Activated T-helper 1 cell treated with anti-CD3 and anti-CD28 coated beads, Interleukin-12 subunit alpha, Interleukin-12 subunit beta, Interleukin-2, Interleukin-4 antibody, amounts not matched to agents 30 ng/mL and 10 ng/mL and 1 ng/mL, durations not matched to agents 14 hours and 24 hours and 36 hours (primary cell): ENCODE measurements around the gene MTHFD1. TPM values are rescaled to one million over a fixed set of nuclear protein-coding genes. Genes with fewer than 3 reads are reported as not detected.
A peak's percentile ranks its signal among the peaks of the same experiment; 100 is the strongest.
"Not testable (repeated sequence)": the region's sequence is repeated elsewhere in the genome, so short reads cannot be mapped to it uniquely, and the experiment has no call there.

Experiments used
- DNase-seq: peaks from one replicate; pipeline ENCODE4 v3.0.0; 2021; ENCODE audit warnings: low spot score
- H3K27ac Mint-ChIP-seq: one replicate; pipeline ENCODE4 v1.8.0; 2021; ENCODE audit warnings: mild to moderate bottlenecking, mixed read lengths
- H3K27me3 Mint-ChIP-seq: one replicate; pipeline ENCODE4 v1.8.0; 2022; ENCODE audit warnings: mild to moderate bottlenecking, moderate library complexity, mixed read lengths; ENCODE audit not compliant: insufficient read depth
- H3K36me3 Mint-ChIP-seq: one replicate; pipeline ENCODE4 v1.8.0; 2021; ENCODE audit warnings: low read depth, mixed read lengths
- H3K4me1 Mint-ChIP-seq: one replicate; pipeline ENCODE4 v1.8.0; 2021; ENCODE audit warnings: low read depth, mixed read lengths
- H3K4me3 Mint-ChIP-seq: one replicate; pipeline ENCODE4 v1.8.0; 2021; ENCODE audit warnings: mild to moderate bottlenecking, moderate library complexity, mixed read lengths
- H3K9me3 Mint-ChIP-seq: one replicate; pipeline ENCODE4 v1.8.0; 2021; ENCODE audit warnings: mixed read lengths
- intact Hi-C: fragments of 100-400 bp; cut with micrococcal nuclease; formaldehyde crosslinking; loops from one replicate; pipeline ENCODE4 v1.15.1; 2024
- total RNA-seq: library from RNA; stranded (reverse); gene quantifications from 2 replicates; pipeline ENCODE4 v1.2.3, GENCODE V29; 2022

MTHFD1 gene
- total RNA-seq, 1 donor from 2014 or later, result 244 TPM

DNA sequence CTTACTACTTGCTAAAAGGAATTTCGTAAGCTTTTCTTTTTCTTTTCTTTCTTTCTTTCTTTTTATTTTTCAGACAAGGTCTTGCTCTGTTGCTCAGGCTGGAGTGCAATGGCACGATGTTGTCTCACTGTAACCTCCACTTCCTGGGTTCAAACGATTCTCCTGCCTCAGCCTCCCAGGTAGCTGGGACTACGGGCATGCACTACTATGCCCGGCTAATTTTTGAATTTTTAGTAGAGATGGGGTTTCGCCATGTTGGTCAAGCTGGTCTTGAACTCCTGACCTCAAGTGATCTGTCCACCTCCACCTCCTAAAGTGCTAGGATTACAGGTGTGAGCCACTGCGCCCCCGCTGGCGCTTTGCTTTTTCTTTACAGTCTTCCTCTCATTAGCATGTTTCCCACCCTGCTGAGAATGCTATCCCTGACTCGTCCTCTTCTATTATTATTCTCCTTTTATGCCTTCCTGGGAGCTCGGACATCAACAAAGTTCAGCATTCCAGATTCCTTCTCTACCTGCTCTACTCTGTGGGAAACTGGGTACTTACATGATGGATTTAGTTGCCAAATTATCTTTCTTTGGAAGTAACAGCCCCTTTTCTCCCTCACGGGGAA, 3.1 kb downstream of the MTHFD1 start:
- H3K36me3 Mint-ChIP-seq, result peaks cover 38% of the 10 kb centered on the region
- no peaks in the 10 kb centered on the region for H3K27me3 Mint-ChIP-seq
- intact Hi-C loops, result no loop called here
- H3K4me3 Mint-ChIP-seq, result peak overlapping the region; percentile 58
- no peak for DNase-seq
- peaks cover 57% of the 10 kb centered on the region for H3K4me1 Mint-ChIP-seq
- no peak overlapping the region for H3K27ac Mint-ChIP-seq
- H3K9me3 Mint-ChIP-seq, result no peaks in the 10 kb centered on the region

DNA sequence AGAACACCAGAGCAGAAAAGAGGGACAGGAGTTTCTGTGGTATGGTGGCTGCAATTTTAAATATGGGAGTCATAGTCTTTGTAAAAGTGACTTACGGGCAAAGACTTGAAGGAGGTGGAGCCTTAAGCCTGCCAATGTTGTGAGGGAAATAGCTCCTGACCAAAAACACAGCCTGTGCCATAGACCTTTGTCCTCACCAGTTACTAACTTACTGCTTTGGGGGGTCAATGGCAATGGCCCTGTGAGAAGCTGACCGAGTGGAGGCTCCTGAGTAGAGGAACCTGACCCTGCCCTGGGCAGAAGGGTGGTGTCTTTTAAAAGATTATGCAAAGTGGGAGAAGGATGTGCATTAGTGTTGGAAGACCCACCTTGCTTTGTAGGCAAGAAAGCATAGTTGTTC, 3.8 kb downstream of the MTHFD1 start:
- Mint-ChIP-seq H3K4me3 (no peak overlapping the region), H3K27me3 (no peaks in the 10 kb centered on the region), H3K4me1 (peaks cover 57% of the 10 kb centered on the region), H3K9me3 (no peaks in the 10 kb centered on the region), H3K36me3 (peaks cover 38% of the 10 kb centered on the region), H3K27ac (peak overlapping the region; percentile 32)
- intact Hi-C loops, result no loop called here
- DNase-seq, result no peak

- H3K27ac Mint-ChIP-seq, intact Hi-C loops, H3K9me3 Mint-ChIP-seq, DNase-seq, H3K27me3 Mint-ChIP-seq: not testable (repeated sequence)
- Mint-ChIP-seq H3K4me3 (peak overlapping the region; percentile 15), H3K36me3 (peaks cover 38% of the 10 kb centered on the region), H3K4me1 (peaks cover 57% of the 10 kb centered on the region)
These were observed 5.1 kb downstream of the MTHFD1 start for GRCh38 chr14:64393189-64393726.

DNA sequence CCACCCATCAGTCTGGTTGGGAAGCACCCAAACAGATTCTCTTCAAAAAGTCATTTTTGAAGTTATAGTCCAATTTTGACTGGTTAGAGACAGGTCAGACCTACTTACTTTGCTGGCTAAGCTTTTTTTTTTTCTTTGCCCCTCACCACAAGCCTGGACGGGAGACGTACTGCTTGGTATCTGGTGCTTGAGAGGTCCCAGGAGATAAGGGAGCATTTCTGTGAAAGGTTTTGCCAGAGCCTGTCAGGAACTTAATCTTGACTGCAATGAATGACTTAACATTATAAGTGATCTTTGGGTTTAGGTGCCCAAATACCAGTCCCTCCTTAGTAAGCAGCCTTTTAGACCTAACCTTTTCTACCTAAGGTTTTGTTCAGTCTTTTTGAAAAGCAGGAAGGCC, 6.3 kb downstream of the MTHFD1 start:
- H3K36me3 Mint-ChIP-seq, result peaks cover 38% of the 10 kb centered on the region
- DNase-seq, result no peak
- peaks cover 58% of the 10 kb centered on the region for H3K4me1 Mint-ChIP-seq
- H3K4me3 Mint-ChIP-seq, result no peak overlapping the region
- no peak overlapping the region for H3K27ac Mint-ChIP-seq
- no peaks in the 10 kb centered on the region for H3K27me3 Mint-ChIP-seq
- intact Hi-C loops, result no loop called here
- H3K9me3 Mint-ChIP-seq, result no peaks in the 10 kb centered on the region

DNA sequence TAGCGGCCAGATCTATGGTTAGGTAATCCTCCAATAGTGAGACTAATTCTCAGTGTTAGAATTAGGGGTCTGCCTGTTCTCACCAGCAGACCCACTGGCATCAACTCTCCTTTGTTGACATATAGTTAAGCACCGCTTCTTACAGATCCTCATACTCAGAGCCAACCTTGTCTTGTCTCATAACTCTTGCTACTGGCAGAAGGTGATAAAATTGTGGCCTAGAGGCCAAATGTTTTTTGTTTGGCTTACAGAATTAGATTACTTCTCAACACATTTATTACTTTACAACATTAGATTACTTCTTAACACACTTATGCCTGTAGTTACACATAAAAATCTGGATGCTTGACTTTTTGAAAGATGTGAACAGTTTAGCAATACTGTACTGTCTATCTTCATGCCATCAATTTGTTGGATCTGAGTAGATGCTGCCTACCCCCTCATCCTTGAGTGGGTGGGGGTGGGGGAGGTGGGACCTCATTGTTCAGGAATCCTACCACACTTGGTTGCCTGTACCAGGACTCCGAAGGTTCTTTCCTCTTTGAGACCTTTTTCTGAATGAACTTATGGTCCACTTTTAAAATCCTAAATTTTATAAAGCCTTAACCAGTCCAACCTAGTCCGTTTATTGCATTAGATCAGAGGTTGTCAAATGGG, 7.0 kb downstream of the MTHFD1 start:
- Mint-ChIP-seq H3K36me3 (peaks cover 35% of the 10 kb centered on the region), H3K4me3 (no peak overlapping the region), H3K4me1 (peaks cover 52% of the 10 kb centered on the region), H3K9me3 (no peaks in the 10 kb centered on the region), H3K27me3 (no peaks in the 10 kb centered on the region), H3K27ac (no peak overlapping the region)
- intact Hi-C loops, result no loop called here
- no peak for DNase-seq

DNA sequence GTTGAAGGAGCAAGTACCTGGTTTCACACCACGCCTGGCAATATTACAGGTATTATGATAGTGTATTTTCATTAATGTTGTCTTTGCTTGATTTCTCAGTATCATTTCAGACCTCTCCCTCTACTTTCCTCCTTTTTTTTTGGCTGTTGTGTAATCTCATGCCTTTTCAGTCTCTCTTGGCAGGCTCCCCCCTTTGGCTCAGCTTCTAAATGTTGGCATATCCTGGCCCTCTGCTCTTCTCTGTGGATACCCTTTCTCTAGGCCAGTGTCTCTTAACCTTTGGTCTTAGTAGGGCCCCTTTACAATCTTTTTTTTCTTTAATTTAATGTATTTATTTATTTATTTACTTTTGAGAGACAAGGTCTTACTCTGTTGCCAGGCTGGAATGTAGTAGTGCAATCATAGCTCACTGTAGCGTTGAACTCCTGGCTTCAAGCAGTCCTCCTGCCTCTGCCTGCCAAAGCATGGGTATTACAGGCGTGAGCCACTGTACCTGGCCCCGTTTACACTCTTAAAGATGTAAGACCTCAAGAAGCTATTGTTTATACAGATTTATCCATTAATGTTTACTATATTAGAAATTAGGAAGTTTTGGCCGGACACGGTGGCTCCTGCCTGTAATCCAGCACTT, 12.8 kb downstream of the MTHFD1 start:
- Mint-ChIP-seq H3K9me3 (no peaks in the 10 kb centered on the region), H3K36me3 (peaks cover 29% of the 10 kb centered on the region), H3K27ac (no peak overlapping the region), H3K4me1 (peaks cover 31% of the 10 kb centered on the region), H3K27me3 (no peaks in the 10 kb centered on the region), H3K4me3 (no peak overlapping the region)
- DNase-seq, result no peak
- intact Hi-C loops, result no loop called here

GRCh38 chr14:64401949-64402348, 13.8 kb downstream of the MTHFD1 start:
- no peak overlapping the region for H3K4me3 Mint-ChIP-seq
- H3K27ac Mint-ChIP-seq, result no peak overlapping the region
- peaks cover 31% of the 10 kb centered on the region for H3K4me1 Mint-ChIP-seq
- H3K36me3 Mint-ChIP-seq, result peaks cover 33% of the 10 kb centered on the region
- intact Hi-C loops, result no loop called here
- DNase-seq, result no peak
- H3K9me3 Mint-ChIP-seq, result no peaks in the 10 kb centered on the region
- H3K27me3 Mint-ChIP-seq, result no peaks in the 10 kb centered on the region

DNA sequence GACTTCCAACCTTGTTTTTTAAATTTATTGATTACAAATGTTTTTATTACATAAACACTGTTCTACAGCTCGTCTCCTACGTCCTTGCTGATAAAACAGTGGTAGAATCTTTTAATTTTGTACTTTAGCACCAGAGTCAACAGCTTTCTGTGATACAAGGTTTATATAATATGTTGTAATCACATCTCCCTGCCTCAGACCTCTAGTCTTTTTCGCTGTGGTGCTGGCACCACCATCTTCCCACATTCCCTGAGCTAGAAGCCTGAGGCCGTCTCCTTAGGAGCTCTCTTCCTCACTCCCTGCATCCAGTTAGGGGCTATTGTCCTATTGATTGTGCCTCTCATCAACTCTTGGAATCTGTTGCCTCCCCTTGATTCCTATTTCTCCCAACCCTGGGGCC, 17.1 kb downstream of the MTHFD1 start:
- Mint-ChIP-seq H3K27me3 (no peaks in the 10 kb centered on the region), H3K36me3 (peaks cover 33% of the 10 kb centered on the region), H3K9me3 (no peaks in the 10 kb centered on the region), H3K4me1 (peaks cover 41% of the 10 kb centered on the region), H3K4me3 (no peak overlapping the region), H3K27ac (no peak overlapping the region)
- no peak for DNase-seq
- intact Hi-C loops, result no loop called here

DNA sequence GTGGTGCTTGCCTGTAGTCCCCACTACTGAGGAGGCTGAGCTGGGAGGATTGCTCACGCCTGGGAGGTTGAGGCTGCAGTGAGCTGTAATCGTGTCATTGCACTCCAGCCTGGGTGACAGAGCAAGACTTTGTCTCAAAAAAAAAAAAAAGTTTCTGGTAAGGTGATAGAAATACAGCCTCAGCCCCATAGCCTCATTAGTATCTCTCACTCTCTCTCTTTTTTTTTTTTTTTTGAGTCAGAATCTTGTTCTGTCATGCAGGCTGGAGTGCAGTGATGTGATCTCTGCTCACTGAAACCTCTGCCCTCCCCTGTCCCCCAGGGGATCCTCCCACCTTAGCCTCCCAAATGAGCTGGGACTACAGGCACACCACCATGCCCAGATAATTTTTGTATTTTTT, 19.2 kb downstream of the MTHFD1 start:
- Mint-ChIP-seq H3K9me3 (no peaks in the 10 kb centered on the region), H3K4me1 (peaks cover 48% of the 10 kb centered on the region), H3K27me3 (no peaks in the 10 kb centered on the region), H3K36me3 (peaks cover 36% of the 10 kb centered on the region), H3K4me3 (no peak overlapping the region), H3K27ac (no peak overlapping the region)
- DNase-seq, result no peak
- intact Hi-C loops, result no loop called here

DNA sequence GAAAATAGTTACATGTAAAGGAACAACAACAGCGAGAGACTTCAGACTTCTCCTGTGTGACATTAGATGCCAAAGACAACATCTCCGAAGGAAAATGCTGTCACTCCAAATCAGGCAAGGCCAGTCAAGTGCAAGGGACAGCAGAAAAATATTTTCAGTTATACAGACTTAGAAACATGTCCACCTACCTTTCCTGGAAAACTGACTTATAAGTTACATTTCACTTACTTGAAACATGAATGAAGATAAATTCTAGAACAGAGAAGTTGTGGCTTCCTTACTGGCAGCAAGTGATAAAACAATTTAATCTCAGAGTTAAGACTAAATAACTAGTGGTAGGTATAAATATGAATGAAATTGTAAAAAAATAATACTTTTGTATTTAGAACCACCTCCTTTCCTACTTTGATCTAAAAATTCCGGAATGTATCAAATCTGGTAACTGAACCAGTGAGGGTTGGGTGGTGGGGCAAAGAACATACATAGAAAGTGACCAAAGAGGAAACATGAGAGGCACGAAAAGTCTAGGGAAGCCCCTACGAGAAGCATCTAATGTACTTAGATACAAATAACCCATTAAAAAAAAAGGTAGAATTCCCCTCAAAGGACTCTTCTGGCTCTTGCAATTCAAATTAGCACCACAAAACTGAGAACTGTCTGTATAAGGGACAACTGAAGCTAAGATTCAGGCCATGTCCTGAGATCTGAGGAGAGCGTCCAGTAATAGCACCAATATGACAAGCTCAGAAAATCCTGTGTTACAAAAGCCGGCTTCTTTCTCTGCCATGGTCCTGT, 21.2 kb downstream of the MTHFD1 start:
- no peak for DNase-seq
- Mint-ChIP-seq H3K27me3 (no peaks in the 10 kb centered on the region), H3K4me3 (no peak overlapping the region), H3K9me3 (no peaks in the 10 kb centered on the region), H3K36me3 (peaks cover 30% of the 10 kb centered on the region), H3K27ac (peak overlapping the region; percentile 27), H3K4me1 (peaks cover 46% of the 10 kb centered on the region)
- intact Hi-C loops, result no loop called here

DNA sequence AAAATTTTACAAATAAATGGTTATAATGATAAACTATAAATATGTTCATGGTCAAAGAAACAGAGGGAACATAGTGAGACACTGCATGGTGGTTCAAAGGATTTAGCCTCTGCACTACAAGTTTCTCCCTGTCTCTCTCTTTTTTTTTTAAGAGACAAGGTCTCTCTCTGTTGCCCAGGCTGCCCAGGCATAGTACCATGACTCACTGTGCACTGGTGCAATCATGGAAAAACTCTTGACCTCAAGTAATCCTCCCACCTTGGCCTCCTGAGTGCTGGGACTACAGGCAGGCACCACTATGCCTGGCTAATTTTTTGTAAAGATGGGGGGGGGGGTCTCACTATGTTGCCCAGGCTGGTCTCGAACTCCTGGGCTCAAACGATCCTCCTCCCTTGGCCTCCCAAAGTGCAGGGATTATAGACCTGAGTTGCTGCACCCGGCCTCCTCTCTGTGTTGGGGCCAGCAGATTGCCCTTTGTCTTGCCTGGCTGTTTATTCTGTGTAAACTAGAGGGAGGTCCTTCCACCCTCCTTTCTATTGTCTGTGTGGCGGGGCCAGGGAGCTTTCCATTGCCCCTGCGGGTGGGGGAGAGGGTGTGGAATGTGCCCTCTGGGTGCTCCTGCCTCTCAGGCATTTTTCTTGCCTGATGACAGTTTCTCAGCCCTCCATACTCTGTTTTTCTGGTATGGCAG, 22.1 kb downstream of the MTHFD1 start:
- H3K9me3 Mint-ChIP-seq, result no peaks in the 10 kb centered on the region
- DNase-seq, result no peak
- H3K4me3 Mint-ChIP-seq, result no peak overlapping the region
- H3K27ac Mint-ChIP-seq, result peak overlapping the region; percentile 49
- H3K27me3 Mint-ChIP-seq, result no peaks in the 10 kb centered on the region
- peaks cover 40% of the 10 kb centered on the region for H3K4me1 Mint-ChIP-seq
- H3K36me3 Mint-ChIP-seq, result peaks cover 31% of the 10 kb centered on the region
- intact Hi-C loops, result no loop called here

GRCh38 chr14:64411001-64411400, 22.8 kb downstream of the MTHFD1 start:
- Mint-ChIP-seq H3K9me3 (no peaks in the 10 kb centered on the region), H3K4me3 (no peak overlapping the region), H3K27ac (peak overlapping the region; percentile 34), H3K36me3 (peaks cover 32% of the 10 kb centered on the region), H3K4me1 (peaks cover 40% of the 10 kb centered on the region), H3K27me3 (no peaks in the 10 kb centered on the region)
- intact Hi-C loops, result no loop called here
- DNase-seq, result no peak
